Breast epithelium (tissue), 4 donors: Measurements from ENCODE around the gene ITPRIP. TPM values are rescaled to one million over a fixed set of nuclear protein-coding genes. Genes with fewer than 3 reads are reported as not detected.

ENCODE experiments used
- DNase-seq, 2 donors: peaks; one replicate each; pipeline ENCODE4 v3.0.0-alpha.2; 2019; ENCODE audit warnings: low spot score in 2 of 2
- H3K27ac ChIP-seq, 2 donors: fragments of 200-600 bp; sonication (generic) in 1 of 2; one replicate each; pipeline ENCODE4 v1.5.1; 2016 to 2019; ENCODE audit warnings: mild to moderate bottlenecking in 1 of 2
- H3K27me3 ChIP-seq, 2 donors: fragments of 200-600 bp; sonication (generic) in 1 of 2; one replicate each; pipeline versions ENCODE4 v1.5.1 to v1.6.0; 2017 to 2019; ENCODE audit warnings: control low read depth in 1 of 2, mild to moderate bottlenecking in 1 of 2
- H3K36me3 ChIP-seq: fragments of 200-600 bp; one replicate; pipeline ENCODE4 v1.5.1; 2019
- H3K4me1 ChIP-seq, 2 donors: fragments of 200-600 bp; sonication (generic); one replicate each; pipeline ENCODE4 v1.5.1; 2016 to 2019; ENCODE audit warnings: control low read depth in 1 of 2
- H3K4me3 ChIP-seq, 3 donors: fragments of 200-600 bp; sonication (generic); 1 replicate in 2 of 3; 2 replicates in 1 of 3; pipeline ENCODE4 v1.5.1; 2016 to 2019; ENCODE audit warnings: mild to moderate bottlenecking in 3 of 3, moderate library complexity in 2 of 3
- H3K9me3 ChIP-seq, 2 donors: fragments of 200-600 bp; sonication (generic) in 1 of 2; one replicate each; pipeline ENCODE4 v1.5.1; 2016 to 2019; ENCODE audit warnings: control low read depth in 1 of 2
- POLR2A ChIP-seq: fragments of 450-650 bp; IDR thresholded peaks from one replicate; pipeline ENCODE4 v1.6.1; 2016; ENCODE audit warnings: antibody characterized with exemption, mild to moderate bottlenecking, moderate library complexity
- POLR2AphosphoS5 ChIP-seq, 3 donors: sonication (generic); formaldehyde crosslinking; IDR thresholded peaks; one replicate each; pipeline ENCODE4 v1.6.1; 2017; ENCODE audit warnings: antibody characterized with exemption in 3 of 3
- intact Hi-C: fragments of 100-400 bp; cut with DNase I; formaldehyde crosslinking; loops from one replicate; pipeline ENCODE4 v1.15.1; 2023; ENCODE audit warnings: low total_unique reads
- total RNA-seq, 3 donors: library from RNA; depleted of rRNA; stranded (reverse); fragments of >200 nt; gene quantifications; one replicate each; pipeline ENCODE4 v1.1.0, GENCODE V29; 2016
- TF ChIP-seq, protein P1 (sequence below), 3 donors: fragments of 450-650 bp; IDR thresholded peaks; one replicate each; pipeline ENCODE4 v1.5.1; 2016 to 2017; ENCODE audit warnings: antibody characterized with exemption in 3 of 3, mild to moderate bottlenecking in 3 of 3, moderate library complexity in 3 of 3

The ITPRIP gene
- total RNA-seq, 3 donors from 2014 or later = 12.0 to 35.4 (median 20.9) TPM

DNA sequence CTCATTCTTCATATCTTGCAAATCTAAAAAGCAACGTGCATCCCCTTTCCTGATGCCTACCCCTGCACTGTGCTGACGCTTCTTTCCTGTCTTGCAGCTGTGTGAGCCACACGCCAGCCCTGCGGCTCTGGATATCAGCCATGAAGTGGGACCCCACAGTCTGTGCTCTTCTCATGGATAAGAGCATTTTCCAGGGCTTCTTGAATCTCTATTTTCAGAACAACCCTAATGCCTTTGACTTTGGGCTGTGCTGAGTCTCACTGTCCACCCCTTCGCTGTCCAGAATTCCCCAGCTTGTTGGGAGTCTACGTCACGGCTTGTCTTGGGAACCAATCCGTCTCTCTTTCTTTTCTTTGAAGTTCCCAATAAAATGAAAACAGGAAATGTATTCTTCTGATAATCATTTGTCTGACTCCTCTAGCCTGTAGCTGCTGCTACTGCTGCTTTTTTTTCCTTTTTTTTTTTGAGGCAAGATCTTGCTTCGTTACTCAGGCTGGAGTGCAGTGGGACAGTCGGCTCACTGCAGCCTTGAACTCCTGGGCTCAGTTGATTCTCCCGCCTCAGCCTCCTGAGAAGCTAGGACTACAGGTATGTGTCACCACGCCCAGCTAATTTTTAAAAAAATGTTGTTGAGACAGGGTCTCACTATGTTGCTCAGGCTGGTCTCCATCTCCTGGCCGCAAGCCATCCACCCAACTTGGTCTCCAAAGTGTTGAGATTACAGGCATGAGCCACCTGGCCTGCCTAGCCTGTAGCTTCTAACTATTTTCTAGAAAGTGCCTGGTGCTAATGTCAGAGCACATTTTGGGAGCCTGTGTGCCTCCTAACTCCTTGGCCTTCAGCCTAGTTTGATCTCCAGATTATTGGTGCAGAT is 39.0 kb downstream of the ITPRIP start:
- peak overlapping the region in 1 of 3 donors; percentile 12 for H3K4me3 ChIP-seq

DNA sequence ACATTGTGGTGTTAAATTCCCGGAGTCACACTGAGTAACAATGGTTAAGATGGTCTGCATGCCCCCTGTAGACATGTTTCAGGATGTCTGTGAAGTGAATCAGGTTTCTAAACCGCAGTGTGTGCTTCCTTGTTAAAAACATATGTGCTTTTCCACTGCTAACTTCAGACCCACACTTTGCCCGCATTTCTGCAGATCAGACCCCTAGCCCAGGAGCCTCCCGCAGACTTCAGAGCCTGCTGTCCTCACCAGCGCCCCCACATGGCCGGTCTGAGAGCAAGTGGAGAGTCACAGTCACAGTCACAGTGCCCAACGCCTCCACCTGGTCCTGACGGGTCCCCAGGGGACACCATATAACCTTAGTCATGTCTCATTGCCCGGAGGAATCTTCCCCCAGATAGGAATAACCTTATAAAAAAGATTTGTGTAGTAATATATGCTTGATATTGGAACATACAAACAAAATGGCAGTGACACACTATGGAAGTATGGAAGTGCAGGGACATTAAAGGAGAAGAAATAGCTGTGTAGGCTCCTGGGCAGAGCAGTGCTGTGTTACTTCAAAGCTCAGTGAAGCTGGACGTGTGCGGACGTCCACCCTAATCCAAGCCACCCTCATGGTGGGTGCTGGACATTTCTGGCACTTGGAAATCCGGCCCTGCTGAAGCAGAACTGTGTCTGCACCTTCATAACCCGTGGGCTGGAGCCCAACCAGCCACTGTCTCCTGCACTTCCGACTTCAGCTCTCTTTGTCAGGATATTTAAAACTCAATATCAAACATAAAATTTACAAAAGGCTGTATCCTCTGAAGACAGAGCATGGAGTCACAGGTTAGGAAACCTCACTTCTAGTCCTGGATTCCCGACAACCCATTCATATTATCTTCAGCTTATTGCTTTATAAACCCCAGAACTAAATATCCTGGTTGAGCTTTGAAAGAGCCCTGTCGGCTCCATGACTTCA is 40.3 kb downstream of the ITPRIP start:
- Histone ChIP-seq H3K4me1 (peaks cover 7 to 9% of the 10 kb centered on the region in 2 donors), H3K9me3 (no peaks in the 10 kb centered on the region)
- intact Hi-C loops = no loop called here

More for the DNA sequence above, 39.0 kb downstream of the ITPRIP start:
- TF ChIP-seq, protein P1, sequence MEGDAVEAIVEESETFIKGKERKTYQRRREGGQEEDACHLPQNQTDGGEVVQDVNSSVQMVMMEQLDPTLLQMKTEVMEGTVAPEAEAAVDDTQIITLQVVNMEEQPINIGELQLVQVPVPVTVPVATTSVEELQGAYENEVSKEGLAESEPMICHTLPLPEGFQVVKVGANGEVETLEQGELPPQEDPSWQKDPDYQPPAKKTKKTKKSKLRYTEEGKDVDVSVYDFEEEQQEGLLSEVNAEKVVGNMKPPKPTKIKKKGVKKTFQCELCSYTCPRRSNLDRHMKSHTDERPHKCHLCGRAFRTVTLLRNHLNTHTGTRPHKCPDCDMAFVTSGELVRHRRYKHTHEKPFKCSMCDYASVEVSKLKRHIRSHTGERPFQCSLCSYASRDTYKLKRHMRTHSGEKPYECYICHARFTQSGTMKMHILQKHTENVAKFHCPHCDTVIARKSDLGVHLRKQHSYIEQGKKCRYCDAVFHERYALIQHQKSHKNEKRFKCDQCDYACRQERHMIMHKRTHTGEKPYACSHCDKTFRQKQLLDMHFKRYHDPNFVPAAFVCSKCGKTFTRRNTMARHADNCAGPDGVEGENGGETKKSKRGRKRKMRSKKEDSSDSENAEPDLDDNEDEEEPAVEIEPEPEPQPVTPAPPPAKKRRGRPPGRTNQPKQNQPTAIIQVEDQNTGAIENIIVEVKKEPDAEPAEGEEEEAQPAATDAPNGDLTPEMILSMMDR (IDR thresholded peaks at IDR 0.05) = no peak
- TF ChIP-seq POLR2A = no peak
- TF ChIP-seq POLR2AphosphoS5 (IDR thresholded peaks at IDR 0.05) = no peak
- no peak for DNase-seq
- Histone ChIP-seq H3K36me3 (no peaks in the 10 kb centered on the region), H3K27me3 (no peaks in the 10 kb centered on the region), H3K27ac (peak overlapping the region; percentile 83 to 94), H3K4me1 (peaks cover 7 to 9% of the 10 kb centered on the region in 2 donors), H3K9me3 (no peaks in the 10 kb centered on the region)
- intact Hi-C loops = no loop called here

DNA sequence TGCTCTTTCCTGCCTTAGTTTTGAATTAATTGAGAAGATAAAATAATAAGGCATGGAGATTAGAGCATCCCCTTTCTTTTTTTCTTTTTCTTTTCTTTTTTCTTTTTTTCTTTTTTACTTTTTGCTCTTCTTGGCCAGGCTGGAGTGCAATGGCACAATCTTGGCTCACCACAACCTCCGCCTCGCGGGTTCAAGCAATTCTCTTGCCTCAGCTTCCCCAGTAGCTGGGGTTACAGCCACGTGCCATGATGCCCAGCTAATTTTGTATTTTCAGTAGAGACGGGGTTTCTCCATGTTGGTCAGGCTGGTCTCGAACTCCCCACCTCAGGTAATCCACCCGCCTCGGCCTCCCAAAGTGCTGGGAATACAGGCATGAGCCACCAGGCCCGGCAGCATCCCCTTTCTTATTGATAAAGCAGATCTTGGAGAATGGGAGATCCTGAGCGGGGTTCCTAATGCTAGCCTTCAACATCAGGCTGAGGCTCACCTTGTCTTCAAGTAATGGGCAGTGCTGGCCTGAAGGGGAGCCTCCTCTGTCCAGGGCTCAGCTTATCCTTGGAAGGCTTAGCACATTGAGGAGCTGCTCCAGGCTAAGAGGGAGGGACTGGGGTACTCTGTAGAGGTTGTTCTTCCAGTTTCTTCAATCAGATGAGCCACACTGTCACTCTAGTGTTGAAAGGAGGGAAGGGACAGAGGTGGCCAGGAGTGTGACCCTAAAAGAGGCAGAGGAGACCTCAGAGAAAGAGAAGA is 41.4 kb downstream of the ITPRIP start:
- Histone ChIP-seq H3K4me1 (peaks cover 7 to 9% of the 10 kb centered on the region in 2 donors), H3K9me3 (no peaks in the 10 kb centered on the region), H3K27me3 (no peaks in the 10 kb centered on the region), H3K4me3 (no peak overlapping the region), H3K36me3 (no peaks in the 10 kb centered on the region), H3K27ac (no peak overlapping the region)
- intact Hi-C loops = no loop called here
- DNase-seq = no peak
- TF ChIP-seq, protein P1 (IDR thresholded peaks at IDR 0.05) = no peak
- TF ChIP-seq POLR2AphosphoS5 (IDR thresholded peaks at IDR 0.05) = no peak
- no peak for TF ChIP-seq POLR2A

More for the DNA sequence above, 40.3 kb downstream of the ITPRIP start:
- no peaks in the 10 kb centered on the region for H3K27me3 ChIP-seq
- H3K4me3 ChIP-seq = no peak overlapping the region
- no peaks in the 10 kb centered on the region for H3K36me3 ChIP-seq
- TF ChIP-seq POLR2A (no peak), POLR2AphosphoS5 (IDR thresholded peaks at IDR 0.05) (no peak)
- TF ChIP-seq, protein P1 (IDR thresholded peaks at IDR 0.05) = no peak
- H3K27ac ChIP-seq = no peak overlapping the region
- DNase-seq = no peak

DNA sequence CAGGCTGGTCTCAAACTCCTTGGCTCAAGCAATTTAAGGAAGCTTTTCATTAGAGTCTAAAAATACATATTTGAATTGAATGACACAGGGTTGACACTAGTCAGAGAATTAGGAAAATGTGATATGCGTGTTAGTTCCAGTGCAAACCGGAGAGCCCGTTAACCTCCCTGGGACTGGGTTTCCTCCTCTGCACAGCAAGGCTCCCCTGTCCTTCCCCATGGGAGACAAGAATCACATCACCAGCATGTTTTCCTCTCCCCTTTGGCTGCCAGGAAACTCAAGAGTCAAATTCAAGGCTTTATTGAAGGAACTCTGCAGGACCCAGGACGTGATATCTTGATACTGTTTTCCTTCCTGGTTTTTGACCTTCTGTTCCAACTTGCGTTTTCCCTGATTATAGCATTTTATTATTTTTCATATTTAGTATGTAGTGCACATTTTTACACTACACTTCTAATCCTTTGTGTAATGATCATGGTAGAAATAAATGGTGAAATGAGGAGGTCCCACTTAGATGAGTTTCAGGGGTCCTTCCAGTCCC is 44.4 kb downstream of the ITPRIP start:
- DNase-seq = no peak
- TF ChIP-seq, protein P1 (IDR thresholded peaks at IDR 0.05) = no peak
- TF ChIP-seq POLR2AphosphoS5 (IDR thresholded peaks at IDR 0.05) (no peak), POLR2A (no peak)
- H3K4me1 ChIP-seq = no peaks in the 10 kb centered on the region

More for the DNA sequence above, 44.4 kb downstream of the ITPRIP start:
- Histone ChIP-seq H3K27me3 (no peaks in the 10 kb centered on the region), H3K9me3 (no peaks in the 10 kb centered on the region), H3K4me3 (no peak overlapping the region), H3K36me3 (no peaks in the 10 kb centered on the region), H3K27ac (no peak overlapping the region)
- intact Hi-C loops = loop anchor here (5.0 kb wide), 1 partner anchor 53 kb away; no protein-coding TSS in a partner anchor
